NB4 (cell line): ENCODE results near the gene UBE2U.

Experiments used
- POLR2A ChIP-seq: IDR thresholded peaks from 2 replicates; pipeline ENCODE4 v1.6.1; 2011; ENCODE audit warnings: mild to moderate bottlenecking; ENCODE audit not compliant: insufficient read length; ENCODE audit errors: extremely low read depth
- TF ChIP-seq, protein P1 (sequence below): IDR thresholded peaks from one replicate; pipeline ENCODE4 v1.5.1; 2012; ENCODE audit warnings: low read depth, low read length

DNA sequence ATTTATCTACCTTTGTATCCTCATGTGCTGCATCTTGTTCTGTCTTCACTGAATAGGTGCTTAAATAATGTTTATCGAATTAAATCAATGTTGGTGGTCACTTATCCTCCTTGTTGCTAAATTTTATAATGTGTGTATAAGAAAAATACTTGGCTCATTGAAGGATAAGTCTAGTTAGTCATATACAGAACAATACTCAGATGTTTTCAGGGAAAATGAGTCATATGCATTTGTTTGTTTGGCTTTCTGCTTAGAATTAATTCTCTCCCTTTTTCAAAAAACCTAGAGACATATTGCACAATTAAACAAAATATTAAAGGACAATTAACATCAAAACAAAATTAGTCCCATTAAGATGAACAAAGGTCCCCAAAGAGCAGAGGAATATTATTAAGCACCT, 89.0 kb downstream of the UBE2U start:
- TF ChIP-seq, protein P1, sequence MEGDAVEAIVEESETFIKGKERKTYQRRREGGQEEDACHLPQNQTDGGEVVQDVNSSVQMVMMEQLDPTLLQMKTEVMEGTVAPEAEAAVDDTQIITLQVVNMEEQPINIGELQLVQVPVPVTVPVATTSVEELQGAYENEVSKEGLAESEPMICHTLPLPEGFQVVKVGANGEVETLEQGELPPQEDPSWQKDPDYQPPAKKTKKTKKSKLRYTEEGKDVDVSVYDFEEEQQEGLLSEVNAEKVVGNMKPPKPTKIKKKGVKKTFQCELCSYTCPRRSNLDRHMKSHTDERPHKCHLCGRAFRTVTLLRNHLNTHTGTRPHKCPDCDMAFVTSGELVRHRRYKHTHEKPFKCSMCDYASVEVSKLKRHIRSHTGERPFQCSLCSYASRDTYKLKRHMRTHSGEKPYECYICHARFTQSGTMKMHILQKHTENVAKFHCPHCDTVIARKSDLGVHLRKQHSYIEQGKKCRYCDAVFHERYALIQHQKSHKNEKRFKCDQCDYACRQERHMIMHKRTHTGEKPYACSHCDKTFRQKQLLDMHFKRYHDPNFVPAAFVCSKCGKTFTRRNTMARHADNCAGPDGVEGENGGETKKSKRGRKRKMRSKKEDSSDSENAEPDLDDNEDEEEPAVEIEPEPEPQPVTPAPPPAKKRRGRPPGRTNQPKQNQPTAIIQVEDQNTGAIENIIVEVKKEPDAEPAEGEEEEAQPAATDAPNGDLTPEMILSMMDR: no peak
- no peak for TF ChIP-seq POLR2A
